ENCODE data around the gene NFATC2.
"Not testable (repeated sequence)": the region's sequence is repeated elsewhere in the genome, so short reads cannot be mapped to it uniquely, and the experiment has no call there.

NFATC2 gene

DNA sequence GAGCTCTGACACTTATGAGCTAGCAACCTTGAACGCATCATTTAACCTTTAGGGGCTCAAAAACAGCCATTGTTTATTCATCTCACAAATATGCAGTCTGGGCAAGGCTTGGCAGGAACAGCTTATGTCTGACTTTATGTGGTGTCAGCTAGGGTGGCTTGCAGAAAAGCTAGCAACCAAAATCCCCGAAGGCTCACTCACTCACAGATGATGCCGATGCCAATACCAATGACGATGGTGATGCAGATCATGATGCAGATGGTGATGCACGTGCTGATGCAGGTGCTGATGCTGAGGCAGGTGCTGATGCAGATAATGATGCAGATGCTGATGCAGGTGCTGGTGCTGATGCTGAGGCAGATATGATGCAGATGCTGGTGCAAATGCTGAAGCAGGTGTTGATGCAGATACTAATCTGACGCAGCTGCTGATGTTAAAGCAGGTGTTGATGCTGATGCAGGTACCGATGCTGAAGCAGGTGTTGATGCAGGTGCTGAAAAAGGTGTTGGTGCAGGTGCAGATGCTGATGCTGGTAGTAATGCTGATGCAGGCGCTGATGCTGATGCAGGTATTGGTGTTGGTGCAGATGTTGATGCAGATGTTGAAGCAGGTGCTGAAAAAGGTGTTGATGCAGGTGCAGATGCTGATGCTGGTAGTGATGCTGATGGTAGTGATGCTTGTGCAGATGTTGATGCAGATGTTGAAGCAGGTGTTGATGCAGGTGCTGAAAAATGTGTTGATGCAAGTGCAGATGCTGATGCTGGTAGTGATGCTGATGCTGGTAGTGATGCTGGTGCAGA lies 195.6 kb downstream of the NFATC2 start:
- DNase-seq: peak; percentile 34

DNA sequence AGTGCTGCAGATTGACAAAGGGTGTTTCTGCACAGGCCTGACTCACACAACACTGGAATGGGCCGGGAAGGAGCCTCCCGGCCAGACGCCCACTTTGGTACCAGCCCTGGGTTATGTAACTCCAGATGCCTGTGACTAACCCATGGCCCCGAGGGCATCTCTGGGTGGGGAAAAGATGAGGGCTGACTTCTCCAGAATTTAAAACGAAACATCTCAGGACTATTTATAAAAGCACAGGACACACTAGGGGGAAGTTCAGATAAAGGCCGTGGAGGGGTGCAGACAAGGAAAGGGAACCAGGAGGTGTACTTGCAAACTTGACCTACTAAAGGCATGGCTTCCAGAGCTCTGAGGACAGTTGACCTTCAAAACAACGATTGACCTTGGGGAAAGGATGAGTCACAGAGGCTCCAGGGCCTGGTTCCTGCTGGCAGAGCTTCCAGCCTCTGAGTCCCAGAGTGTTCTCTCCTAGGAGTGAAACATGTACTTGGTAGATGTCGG lies 196.9 kb downstream of the NFATC2 start:
- peak; percentile 77 for DNase-seq

DNA sequence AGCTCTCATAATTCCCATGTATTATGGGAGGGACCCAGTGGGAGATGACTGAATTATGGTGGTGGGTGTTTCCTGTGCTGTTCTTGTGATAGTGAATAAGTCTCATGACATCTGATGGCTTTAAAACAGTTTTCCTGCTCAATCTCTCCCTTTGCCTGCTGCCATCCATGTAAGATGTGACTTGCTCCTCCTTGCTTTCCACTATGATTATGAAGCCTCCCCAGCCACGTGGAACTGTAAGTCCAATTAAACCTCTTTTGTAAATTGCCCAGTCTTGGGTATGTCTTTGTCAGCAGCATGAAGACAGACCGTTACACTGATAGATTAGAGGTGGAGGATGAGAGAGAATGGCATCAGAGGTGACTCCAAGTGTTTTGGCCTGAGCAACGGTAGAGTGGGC lies 198.7 kb downstream of the NFATC2 start:
- DNase-seq: not testable (repeated sequence)

DNA sequence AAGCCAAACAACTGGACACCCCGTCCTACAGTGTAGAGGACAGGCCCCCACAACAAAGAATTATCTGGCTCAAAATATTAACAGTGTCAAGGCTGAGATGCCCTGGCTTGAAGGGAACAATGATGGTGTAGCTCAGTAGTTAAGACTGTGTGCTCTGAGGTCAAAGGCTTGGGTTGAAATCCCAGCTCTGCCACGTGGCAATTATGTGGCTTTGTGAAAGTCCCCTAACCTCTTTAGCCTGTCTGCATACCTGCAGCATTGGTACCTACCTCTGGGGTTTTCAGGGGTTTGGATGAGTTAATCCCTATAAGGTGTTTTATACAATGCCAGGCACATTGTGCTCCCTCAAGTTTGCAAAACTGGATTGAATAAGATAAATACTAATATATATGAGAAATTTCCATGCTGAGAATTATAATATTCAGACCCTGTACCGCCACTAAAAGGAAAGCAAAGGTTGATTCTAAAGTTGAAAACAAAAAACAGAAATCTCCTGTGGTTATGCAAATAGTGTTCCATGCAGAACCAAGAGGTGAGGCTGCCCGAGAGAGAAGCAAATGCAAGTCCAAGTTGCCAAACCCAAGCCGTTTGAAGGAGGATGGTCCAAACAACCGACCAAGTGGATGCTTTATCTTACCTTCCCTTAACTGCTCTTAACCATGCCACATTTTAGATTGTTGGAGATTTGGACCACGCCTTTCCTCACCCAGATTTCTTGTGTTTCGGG lies 199.8 kb downstream of the NFATC2 start:
- DNase-seq: no peak

DNA sequence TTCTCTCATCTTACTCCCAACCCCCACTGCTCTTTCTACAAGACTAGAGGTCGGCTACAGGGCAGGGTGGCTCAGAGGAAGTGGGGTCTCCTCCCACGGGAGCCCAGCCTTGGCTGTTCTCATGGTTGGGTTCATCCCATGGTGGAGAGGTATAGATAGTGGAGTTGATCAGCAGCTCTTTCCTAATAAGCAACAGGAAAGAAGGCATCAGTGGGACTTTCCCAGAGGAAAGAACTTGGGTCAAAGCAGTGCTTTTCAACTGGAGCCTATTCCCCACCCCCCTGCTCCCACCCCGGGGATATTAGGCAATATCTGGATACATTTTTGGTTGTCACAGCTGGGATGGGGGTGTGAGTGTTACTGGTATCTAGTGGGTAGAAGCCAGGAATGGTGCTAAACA lies 200.9 kb downstream of the NFATC2 start:
- peak; percentile 74 for DNase-seq

DNA sequence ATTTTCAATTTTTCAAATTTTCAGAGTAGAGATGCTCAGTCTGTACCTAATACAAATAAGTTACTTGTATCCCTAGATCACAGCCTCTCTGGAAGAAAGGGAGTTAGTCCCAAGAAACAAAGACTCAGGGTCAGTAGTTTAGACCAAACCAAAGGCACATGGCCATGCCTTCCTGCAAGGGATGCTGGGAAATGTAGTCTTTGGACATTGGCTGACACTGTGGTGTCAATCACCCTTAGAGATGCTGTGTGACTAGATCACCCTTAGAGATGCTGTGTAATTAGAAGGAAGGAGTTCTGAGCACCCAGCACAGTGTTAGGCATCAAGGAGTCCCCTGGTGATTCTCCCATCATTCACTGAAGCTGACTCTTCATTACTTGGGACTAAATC lies 202.1 kb downstream of the NFATC2 start:
- no peak for DNase-seq

DNA sequence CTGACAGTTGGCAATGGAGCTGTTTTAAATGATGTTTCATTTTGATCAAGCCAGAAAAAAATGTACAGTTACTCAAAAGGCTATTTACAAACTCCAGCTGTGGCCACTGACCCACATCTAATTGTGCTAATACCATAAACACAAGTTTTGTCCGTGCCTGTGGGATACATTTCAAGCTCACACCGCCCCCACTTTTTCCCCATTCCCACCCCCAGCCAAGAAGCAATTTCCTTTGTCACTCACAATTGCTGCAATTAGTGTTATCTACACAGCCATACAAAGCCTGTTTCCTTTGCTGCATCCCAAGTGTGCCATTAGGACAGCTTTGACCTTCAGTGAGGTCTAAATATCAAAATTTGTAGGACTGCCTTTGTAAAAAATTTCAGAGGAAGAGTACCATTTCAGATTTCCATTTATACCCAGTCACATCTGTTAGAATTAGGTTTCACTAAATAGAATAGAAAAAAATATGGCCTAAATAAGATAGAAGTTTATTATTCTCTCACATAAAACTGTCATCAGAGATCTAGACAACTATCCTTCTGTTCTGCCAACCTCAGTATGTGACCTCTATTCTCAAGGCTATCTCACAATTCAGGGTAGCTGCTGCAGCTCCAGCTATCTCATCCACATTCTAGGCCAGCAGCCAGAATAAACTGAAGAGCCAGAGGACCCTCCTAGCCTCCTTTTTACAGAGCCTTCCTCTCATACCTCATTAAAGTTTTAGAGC lies 202.6 kb downstream of the NFATC2 start:
- DNase-seq: no peak

DNA sequence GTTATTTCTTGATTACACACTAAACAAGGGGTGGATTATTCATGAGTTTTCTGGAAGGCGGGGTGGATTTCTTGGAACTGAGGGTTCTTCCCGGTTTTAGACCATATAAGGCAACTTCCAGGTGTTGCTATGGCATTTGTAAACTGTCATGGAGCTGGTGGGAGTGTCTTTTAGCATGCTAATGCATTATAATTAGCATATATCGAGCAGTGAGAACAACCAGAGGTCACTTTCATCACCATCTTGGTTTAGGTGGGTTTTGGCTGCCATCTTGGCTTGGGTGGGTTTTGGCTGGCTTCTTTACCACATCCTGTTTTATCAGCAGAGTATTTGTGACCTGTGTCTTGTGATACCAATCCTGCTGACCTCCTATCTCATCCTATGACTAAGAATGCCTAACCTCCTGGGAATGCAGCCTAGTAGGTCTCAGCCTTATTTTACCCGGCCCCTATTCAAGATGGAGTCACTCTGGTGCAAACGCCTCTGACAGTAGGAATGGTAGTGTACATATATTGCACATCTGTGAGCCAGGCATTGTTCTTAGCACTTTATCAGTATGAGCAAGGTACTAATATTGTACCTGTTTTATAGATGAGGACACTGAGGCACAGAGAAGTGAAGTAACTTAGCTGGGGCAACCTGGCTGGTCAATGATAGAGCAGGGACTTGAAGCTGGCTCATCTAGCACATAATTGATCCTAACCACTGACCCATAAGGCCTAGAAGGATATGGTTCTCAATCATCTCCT lies 203.7 kb downstream of the NFATC2 start:
- DNase-seq: peak; percentile 71

DNA sequence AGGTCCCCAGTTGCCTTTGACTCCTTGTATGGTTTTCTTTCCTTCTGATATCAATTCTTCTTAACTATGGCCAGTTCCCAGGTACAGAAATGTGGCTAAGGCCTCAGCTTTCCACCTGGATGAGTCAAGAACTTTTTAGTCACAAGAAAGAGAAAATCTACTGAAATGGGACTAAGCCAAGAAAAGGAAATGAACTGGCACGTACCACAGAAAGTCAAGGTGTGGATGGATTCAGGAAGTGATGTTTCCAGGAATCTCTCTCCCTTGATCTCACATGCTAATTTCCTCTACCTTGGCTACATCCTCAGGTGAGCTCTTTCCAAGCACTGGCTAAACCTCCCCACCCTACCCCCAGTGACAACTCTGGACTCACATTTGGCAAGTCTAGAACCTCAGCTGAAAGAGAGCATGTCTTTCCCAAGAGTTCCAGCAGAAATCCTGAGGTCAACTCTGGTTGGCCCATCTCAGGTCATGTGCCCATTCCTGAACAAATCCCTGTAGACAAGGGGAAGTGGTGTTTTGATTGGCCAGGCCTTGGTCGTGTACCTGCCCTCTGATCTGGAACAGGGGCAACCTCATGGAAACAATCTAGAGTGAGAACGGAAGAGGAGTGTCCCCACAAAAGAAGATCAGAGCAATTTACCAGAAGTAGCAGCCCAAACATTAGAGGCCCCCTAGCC lies 205.3 kb downstream of the NFATC2 start:
- no peak for DNase-seq

Data from NCI-H226 (cell line).